Nephron progenitor cell (in vitro differentiated cells): ENCODE data around the gene ZNF775.

ENCODE experiments used
- DNase-seq: peaks from one replicate; pipeline ENCODE4 v3.0.0; 2021
- H3K27ac Mint-ChIP-seq: 2 replicates; pipeline ENCODE4 v1.8.0; 2021; ENCODE audit warnings: mild to moderate bottlenecking, moderate library complexity, mixed read lengths
- H3K27me3 Mint-ChIP-seq: 2 replicates; pipeline ENCODE4 v1.8.0; 2021; ENCODE audit warnings: mild to moderate bottlenecking, low read depth, mixed read lengths; ENCODE audit not compliant: poor library complexity
- H3K36me3 Mint-ChIP-seq: 2 replicates; pipeline ENCODE4 v1.8.0; 2021; ENCODE audit warnings: low read depth, mixed read lengths
- H3K4me1 Mint-ChIP-seq: 2 replicates; pipeline ENCODE4 v1.8.0; 2021; ENCODE audit warnings: mixed read lengths
- H3K4me3 Mint-ChIP-seq: 2 replicates; pipeline ENCODE4 v1.8.0; 2021; ENCODE audit warnings: mild to moderate bottlenecking, moderate library complexity, mixed read lengths
- H3K9me3 Mint-ChIP-seq: 2 replicates; pipeline ENCODE4 v1.8.0; 2021; ENCODE audit warnings: mild to moderate bottlenecking, moderate library complexity, mixed read lengths
- CTCF ChIP-seq: fragments of 200-600 bp; sonication (generic); IDR thresholded peaks from 2 replicates; pipeline ENCODE4 v1.5.0; 2021; ENCODE audit warnings: antibody characterized with exemption

The ZNF775 gene

GRCh38 chr7:150363370-150363769, 15.8 kb upstream of the ZNF775 start:
- DNase-seq, result no peak
- no peaks in the 10 kb centered on the region for H3K36me3 Mint-ChIP-seq
- H3K27ac Mint-ChIP-seq, result no peak overlapping the region
- H3K4me3 Mint-ChIP-seq, result no peak overlapping the region
- peaks cover 71% of the 10 kb centered on the region for H3K4me1 Mint-ChIP-seq
- no peak for TF ChIP-seq CTCF
- no peaks in the 10 kb centered on the region for H3K27me3 Mint-ChIP-seq
- no peaks in the 10 kb centered on the region for H3K9me3 Mint-ChIP-seq

- H3K4me1 Mint-ChIP-seq, result peaks cover 71% of the 10 kb centered on the region
- no peaks in the 10 kb centered on the region for H3K27me3 Mint-ChIP-seq
- H3K36me3 Mint-ChIP-seq, result no peaks in the 10 kb centered on the region
- no peak overlapping the region for H3K4me3 Mint-ChIP-seq
- H3K9me3 Mint-ChIP-seq, result no peaks in the 10 kb centered on the region
- H3K27ac Mint-ChIP-seq, result peak overlapping the region; percentile 23
- no peak for TF ChIP-seq CTCF
- DNase-seq, result no peak
Measured at GRCh38 chr7:150363872-150364271, 15.3 kb upstream of the ZNF775 start.

GRCh38 chr7:150365194-150365593, 13.9 kb upstream of the ZNF775 start:
- H3K4me3 Mint-ChIP-seq, result no peak overlapping the region
- H3K27me3 Mint-ChIP-seq, result no peaks in the 10 kb centered on the region
- H3K36me3 Mint-ChIP-seq, result no peaks in the 10 kb centered on the region
- H3K9me3 Mint-ChIP-seq, result no peaks in the 10 kb centered on the region
- DNase-seq, result no peak
- TF ChIP-seq CTCF, result no peak
- peaks cover 77% of the 10 kb centered on the region for H3K4me1 Mint-ChIP-seq
- H3K27ac Mint-ChIP-seq, result no peak overlapping the region

GRCh38 chr7:150365673-150366398, 13.3 kb upstream of the ZNF775 start:
- H3K4me1 Mint-ChIP-seq, result peaks cover 78% of the 10 kb centered on the region

GRCh38 chr7:150367677-150368095, 11.4 kb upstream of the ZNF775 start:
- H3K36me3 Mint-ChIP-seq, result peaks cover 8% of the 10 kb centered on the region
- TF ChIP-seq CTCF, result no peak
- DNase-seq, result no peak
- peak overlapping the region; percentile 95 for H3K27ac Mint-ChIP-seq
- H3K9me3 Mint-ChIP-seq, result no peaks in the 10 kb centered on the region
- peaks cover 64% of the 10 kb centered on the region for H3K4me1 Mint-ChIP-seq
- H3K4me3 Mint-ChIP-seq, result peak overlapping the region; percentile 69
- H3K27me3 Mint-ChIP-seq, result no peaks in the 10 kb centered on the region

More at GRCh38 chr7:150365673-150366398, 13.3 kb upstream of the ZNF775 start:
- Mint-ChIP-seq H3K4me3 (no peak overlapping the region), H3K27ac (no peak overlapping the region), H3K27me3 (no peaks in the 10 kb centered on the region), H3K36me3 (peaks cover 4% of the 10 kb centered on the region), H3K9me3 (no peaks in the 10 kb centered on the region)
- no peak for DNase-seq
- TF ChIP-seq CTCF, result no peak
